WI38 (cell line): ENCODE data around the gene MAP1LC3B2.
"Not testable (repeated sequence)": the region's sequence is repeated elsewhere in the genome, so short reads cannot be mapped to it uniquely, and the experiment has no call there.

Experiments
- H3K4me3 ChIP-seq: 2 replicates; pipeline ENCODE4 v1.5.1; 2011; ENCODE audit warnings: low read depth, mild to moderate bottlenecking, control low read depth, low read length
- TF ChIP-seq, protein P1 (sequence below): IDR thresholded peaks from 2 replicates; pipeline ENCODE4 v1.5.1; 2012; ENCODE audit warnings: low read depth, mild to moderate bottlenecking, control low read depth, low read length

The MAP1LC3B2 gene

DNA sequence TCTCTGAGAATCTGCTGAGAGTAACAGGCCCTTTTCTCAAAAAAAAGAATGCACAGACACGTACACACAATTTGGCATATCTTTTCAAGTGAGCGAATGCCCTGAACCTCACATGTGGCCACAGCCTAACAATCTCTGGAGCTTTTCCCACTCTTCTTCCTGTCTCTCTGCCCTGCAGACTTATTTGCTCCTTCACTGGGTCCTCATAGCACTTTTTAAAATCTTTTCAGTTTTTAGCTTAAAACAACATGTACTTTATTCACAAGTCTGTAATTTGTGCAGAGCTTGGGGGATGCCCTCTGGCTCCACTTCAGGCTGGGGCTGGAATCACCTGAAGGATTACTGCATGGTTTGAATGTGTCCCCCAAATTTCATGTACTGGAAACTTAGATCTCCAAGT lies 9.0 kb downstream of the MAP1LC3B2 start:
- TF ChIP-seq, protein P1, sequence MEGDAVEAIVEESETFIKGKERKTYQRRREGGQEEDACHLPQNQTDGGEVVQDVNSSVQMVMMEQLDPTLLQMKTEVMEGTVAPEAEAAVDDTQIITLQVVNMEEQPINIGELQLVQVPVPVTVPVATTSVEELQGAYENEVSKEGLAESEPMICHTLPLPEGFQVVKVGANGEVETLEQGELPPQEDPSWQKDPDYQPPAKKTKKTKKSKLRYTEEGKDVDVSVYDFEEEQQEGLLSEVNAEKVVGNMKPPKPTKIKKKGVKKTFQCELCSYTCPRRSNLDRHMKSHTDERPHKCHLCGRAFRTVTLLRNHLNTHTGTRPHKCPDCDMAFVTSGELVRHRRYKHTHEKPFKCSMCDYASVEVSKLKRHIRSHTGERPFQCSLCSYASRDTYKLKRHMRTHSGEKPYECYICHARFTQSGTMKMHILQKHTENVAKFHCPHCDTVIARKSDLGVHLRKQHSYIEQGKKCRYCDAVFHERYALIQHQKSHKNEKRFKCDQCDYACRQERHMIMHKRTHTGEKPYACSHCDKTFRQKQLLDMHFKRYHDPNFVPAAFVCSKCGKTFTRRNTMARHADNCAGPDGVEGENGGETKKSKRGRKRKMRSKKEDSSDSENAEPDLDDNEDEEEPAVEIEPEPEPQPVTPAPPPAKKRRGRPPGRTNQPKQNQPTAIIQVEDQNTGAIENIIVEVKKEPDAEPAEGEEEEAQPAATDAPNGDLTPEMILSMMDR, result no peak

GRCh38 chr12:116571089-116571488 lies 11.9 kb downstream of the MAP1LC3B2 start:
- no peak overlapping the region for H3K4me3 ChIP-seq
- TF ChIP-seq, protein P1, result no peak

More for the DNA sequence above, 9.0 kb downstream of the MAP1LC3B2 start:
- H3K4me3 ChIP-seq, result no peak overlapping the region

DNA sequence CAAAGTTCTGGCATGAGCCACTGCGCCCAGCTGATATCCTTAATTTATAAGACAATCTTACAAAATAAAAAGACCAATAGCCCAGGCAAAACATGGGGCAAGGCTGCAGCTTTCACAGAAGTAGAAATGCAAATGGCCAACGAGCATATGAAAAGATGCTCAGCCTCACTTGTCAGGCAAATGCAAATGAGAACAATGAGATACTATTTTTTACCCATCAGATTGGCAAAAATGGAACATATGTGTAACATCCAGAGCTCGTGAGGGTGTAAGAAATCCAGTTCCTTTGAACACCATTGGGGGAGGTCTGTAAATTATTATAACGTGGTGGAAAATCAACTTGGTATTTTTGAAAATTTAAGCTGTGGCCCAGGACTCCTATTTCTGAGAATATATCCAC lies 14.6 kb downstream of the MAP1LC3B2 start:
- no peak overlapping the region for H3K4me3 ChIP-seq
- TF ChIP-seq, protein P1, result no peak

- not testable (repeated sequence) for H3K4me3 ChIP-seq
These were observed 16.6 kb downstream of the MAP1LC3B2 start for GRCh38 chr12:116575754-116576153.

GRCh38 chr12:116577154-116577561 lies 18.0 kb downstream of the MAP1LC3B2 start:
- TF ChIP-seq, protein P1, result no peak
- no peak overlapping the region for H3K4me3 ChIP-seq

- TF ChIP-seq, protein P1, result no peak
- no peak overlapping the region for H3K4me3 ChIP-seq
These were observed 18.9 kb downstream of the MAP1LC3B2 start for GRCh38 chr12:116578051-116578450.

DNA sequence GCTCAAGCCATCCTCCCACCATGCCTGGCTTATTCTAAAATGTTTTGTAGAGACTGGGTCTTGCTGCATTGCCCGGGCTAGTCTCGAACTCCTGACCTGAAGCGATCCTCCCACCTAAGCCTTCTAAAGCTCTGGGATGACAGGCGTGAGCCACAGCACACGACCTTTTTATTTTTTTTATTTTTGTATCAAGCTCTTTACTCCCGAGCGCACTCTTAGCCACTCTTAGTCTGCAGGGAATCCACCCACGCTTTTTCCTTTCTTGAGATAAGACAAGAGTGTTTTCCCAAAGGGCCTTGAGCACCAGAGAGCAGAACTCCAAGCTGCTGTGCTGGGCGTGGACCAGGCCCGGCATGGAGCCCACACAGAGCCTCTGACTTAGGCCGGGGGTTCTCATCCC lies 23.4 kb downstream of the MAP1LC3B2 start:
- TF ChIP-seq, protein P1, result no peak
- H3K4me3 ChIP-seq, result no peak overlapping the region

GRCh38 chr12:116583129-116583694 lies 24.0 kb downstream of the MAP1LC3B2 start:
- TF ChIP-seq, protein P1, result no peak
- H3K4me3 ChIP-seq, result no peak overlapping the region
